ENCODE data around the gene EMCN.

GRCh38 chr4:100494166-100494565 lies 23.7 kb downstream of the EMCN start:
- TF ChIP-seq POLR2A (IDR thresholded peaks at IDR 0.05) (no peak), CTCF (IDR thresholded peaks at IDR 0.05) (no peak)
